Measurements from ENCODE around the gene NAA50. TPM values are rescaled to one million over a fixed set of nuclear protein-coding genes. Genes with fewer than 3 reads are reported as not detected.
A peak's percentile ranks its signal among the peaks of the same experiment; 100 is the strongest.

Gene NAA50
- total and polyA plus RNA-seq, 4 donors: 30.6 to 75.7 (median 52.8) TPM

GRCh38 chr3:113747283-113748046 lies 1.4 kb upstream of the NAA50 start:
- Histone ChIP-seq H3K4me3 (ENCODE audit: low read length in 2 of 2) (peak overlapping the region; percentile 78 to 98), H3K4me1 (ENCODE audit: control insufficient read depth in 1 of 2, insufficient read depth in 2 of 2, low read length in 2 of 2) (peaks cover 1 to 4% of the 10 kb centered on the region in 2 donors), H3K36me3 (ENCODE audit: control insufficient read depth in 1 of 2, insufficient read depth in 2 of 2, low read length in 1 of 2) (no peaks in the 10 kb centered on the region), H3K27me3 (ENCODE audit: control insufficient read depth in 1 of 2, insufficient read depth in 2 of 2, low read length in 1 of 2) (no peaks in the 10 kb centered on the region), H3K27ac (ENCODE audit: low read depth in 1 of 2, low read length in 2 of 2) (peak overlapping the region; percentile 31 to 78), H3K9me3 (ENCODE audit: control insufficient read depth, low read length) (no peaks in the 10 kb centered on the region)
- intact Hi-C loops (cut with DNase I): loop anchor here (5.0 to 10.0 kb wide), 4 partner anchors 35 to 400 kb away; partner anchors contain the start of genes CCDC191 (in 1 of the 2), QTRT2 (in 1 of the 2) and SPICE1 (in 1 of the 2)
- DNase-seq: no peak
- peak; percentile 16 for ATAC-seq (ENCODE audit: low FRiP score)
- WGBS, 2 donors: 2 to 3% methylated on average over 18 of the region's 18 CpGs

DNA sequence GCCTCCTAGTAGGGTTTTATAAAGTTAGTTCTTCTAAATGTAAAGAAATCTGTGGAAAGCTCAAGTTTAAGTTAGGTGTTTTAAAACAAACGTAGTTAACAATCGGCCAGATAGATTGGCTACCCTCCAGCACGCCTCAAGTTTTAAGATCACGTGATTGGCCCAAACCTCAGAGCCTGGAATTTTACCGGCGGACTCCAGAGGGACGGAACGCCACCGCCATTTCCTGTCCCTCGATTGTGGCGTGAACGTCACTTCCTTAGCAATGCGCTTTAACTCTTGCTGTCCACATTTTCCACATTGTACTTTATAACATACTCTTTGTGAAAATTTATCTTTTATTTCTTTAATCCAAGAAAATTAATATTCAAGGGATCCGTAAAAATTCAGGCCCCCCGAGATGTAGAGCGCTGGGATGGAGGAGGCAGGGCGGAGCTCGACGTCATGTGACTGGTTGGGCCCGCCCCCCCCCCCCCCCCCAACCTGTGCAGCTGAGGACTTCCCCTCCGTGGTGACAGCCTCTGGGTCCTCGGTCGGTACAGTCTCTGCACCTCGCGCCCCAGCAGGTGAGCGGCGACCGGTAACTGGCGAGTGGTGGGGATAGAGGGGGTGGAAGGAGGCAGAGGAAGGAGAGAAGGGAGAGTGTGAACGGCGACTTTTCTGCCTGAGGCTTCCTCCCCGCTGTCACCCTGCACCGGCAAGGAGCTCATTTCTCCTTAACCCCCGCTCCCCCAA lies 666 bp upstream of the NAA50 start, which contains the start of gene ATP6V1A:
ATP6V1A (plus strand) TSS at position 488 of the 735 bp plus-strand sequence. CDS start 31,719 bp downstream, outside the sequence.
- Histone ChIP-seq H3K36me3 (ENCODE audit: control insufficient read depth in 1 of 2, insufficient read depth in 2 of 2, low read length in 1 of 2) (no peaks in the 10 kb centered on the region), H3K4me3 (ENCODE audit: low read length in 2 of 2) (peak within 1 kb of the TSS; percentile 78 to 98), H3K27me3 (ENCODE audit: control insufficient read depth in 1 of 2, insufficient read depth in 2 of 2, low read length in 1 of 2) (no peaks in the 10 kb centered on the region), H3K9me3 (ENCODE audit: control insufficient read depth, low read length) (no peaks in the 10 kb centered on the region), H3K4me1 (ENCODE audit: control insufficient read depth in 1 of 2, insufficient read depth in 2 of 2, low read length in 2 of 2) (peaks cover 3 to 4% of the 10 kb centered on the region in 2 donors), H3K27ac (ENCODE audit: low read depth in 1 of 2, low read length in 2 of 2) (peak within 1 kb of the TSS; percentile 80 to 94)
- WGBS, 2 donors: 0 to 1% methylated on average over 33 to 34 of the region's 34 CpGs
- ATAC-seq (ENCODE audit: low FRiP score): peak; percentile 91
- intact Hi-C loops (cut with DNase I): loop anchor here (1.0 to 10.0 kb wide), 5 partner anchors 36 to 401 kb away; partner anchors contain the start of genes CCDC191 (in 1 of the 2), QTRT2 (in 1 of the 2), SPICE1 (in 1 of the 2) and USF3 (in 1 of the 2)
- DNase-seq: peak; percentile 92 to 93

DNA sequence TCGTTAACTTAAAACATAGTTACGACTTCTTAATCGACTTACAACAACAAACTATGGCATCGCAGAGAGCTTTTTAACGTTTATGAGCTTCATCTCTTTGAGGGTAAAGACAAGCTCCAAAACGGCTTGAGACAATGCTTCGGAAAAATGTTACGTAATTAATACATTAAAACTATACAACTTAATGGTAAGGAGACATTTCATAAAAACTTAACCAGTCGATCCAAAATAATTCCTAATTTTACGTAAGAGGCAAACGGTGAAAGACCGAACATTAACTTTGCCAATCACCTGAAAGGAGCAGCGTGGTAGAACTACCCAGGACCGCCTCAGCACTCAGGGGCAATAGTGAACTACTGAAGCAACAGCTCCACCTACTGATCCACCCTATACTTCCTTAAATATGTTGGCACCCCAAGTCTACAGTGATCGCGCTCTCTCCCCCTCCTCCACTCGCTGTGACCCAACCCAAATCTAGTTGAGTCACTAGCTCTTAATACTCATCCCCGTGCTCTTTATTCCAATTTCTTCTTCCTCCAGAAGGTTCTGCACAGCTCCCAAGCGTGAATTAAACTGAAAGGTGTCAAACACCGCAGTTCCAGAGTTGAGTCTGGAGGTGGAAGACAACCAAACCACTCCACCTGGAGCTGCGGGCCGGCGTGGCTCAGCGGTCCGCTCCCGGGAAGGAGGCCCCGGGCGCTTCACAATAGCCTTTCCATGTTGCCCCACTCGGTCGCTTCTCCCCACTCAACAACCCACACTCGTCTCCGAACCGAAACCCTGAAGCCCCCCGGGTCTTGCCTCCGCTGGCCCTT lies 901 bp downstream of the NAA50 start:
- no peaks in the 10 kb centered on the region for H3K36me3 ChIP-seq (ENCODE audit: control insufficient read depth in 1 of 2, insufficient read depth in 2 of 2, low read length in 1 of 2)
- ATAC-seq (ENCODE audit: low FRiP score) (peak; percentile 85), DNase-seq (peak; percentile 69 to 78)
- 1% methylated on average over 35 of the region's 35 CpGs for WGBS, 2 donors
- H3K4me1 ChIP-seq (ENCODE audit: control insufficient read depth in 1 of 2, insufficient read depth in 2 of 2, low read length in 2 of 2): peaks cover 3 to 4% of the 10 kb centered on the region in 2 donors
- intact Hi-C loops (cut with DNase I): loop anchor here (5.0 to 10.0 kb wide), 4 partner anchors 37 to 402 kb away; partner anchors contain the start of genes CCDC191 (in 1 of the 2), QTRT2 (in 1 of the 2) and SPICE1 (in 1 of the 2)
- no peaks in the 10 kb centered on the region for H3K9me3 ChIP-seq (ENCODE audit: control insufficient read depth, low read length)
- no peaks in the 10 kb centered on the region for H3K27me3 ChIP-seq (ENCODE audit: control insufficient read depth in 1 of 2, insufficient read depth in 2 of 2, low read length in 1 of 2)
- H3K4me3 ChIP-seq (ENCODE audit: low read length in 2 of 2): peak overlapping the region; percentile 52 to 70
- H3K27ac ChIP-seq (ENCODE audit: low read depth in 1 of 2, low read length in 2 of 2): peak overlapping the region; percentile 20 to 94

- WGBS, 2 donors: 64 to 66% methylated on average over 7 of the region's 7 CpGs
- Histone ChIP-seq H3K27ac (ENCODE audit: low read depth in 1 of 2, low read length in 2 of 2) (no peak overlapping the region), H3K4me3 (ENCODE audit: low read length in 2 of 2) (no peak overlapping the region), H3K9me3 (ENCODE audit: control insufficient read depth, low read length) (no peaks in the 10 kb centered on the region), H3K4me1 (ENCODE audit: control insufficient read depth in 1 of 2, insufficient read depth in 2 of 2, low read length in 2 of 2) (peaks cover 3 to 4% of the 10 kb centered on the region in 2 donors), H3K36me3 (ENCODE audit: control insufficient read depth in 1 of 2, insufficient read depth in 2 of 2, low read length in 1 of 2) (no peaks in the 10 kb centered on the region), H3K27me3 (ENCODE audit: control insufficient read depth in 1 of 2, insufficient read depth in 2 of 2, low read length in 1 of 2) (no peaks in the 10 kb centered on the region)
- ATAC-seq (ENCODE audit: low FRiP score): no peak
- DNase-seq: no peak
- intact Hi-C loops (cut with DNase I): loop anchor here in 1 of 2 donors (10.0 kb wide), 1 partner anchor 228 kb away; the partner anchor contains the start of gene SPICE1
Observed at GRCh38 chr3:113743006-113743630, 2.9 kb downstream of the NAA50 start.

DNA sequence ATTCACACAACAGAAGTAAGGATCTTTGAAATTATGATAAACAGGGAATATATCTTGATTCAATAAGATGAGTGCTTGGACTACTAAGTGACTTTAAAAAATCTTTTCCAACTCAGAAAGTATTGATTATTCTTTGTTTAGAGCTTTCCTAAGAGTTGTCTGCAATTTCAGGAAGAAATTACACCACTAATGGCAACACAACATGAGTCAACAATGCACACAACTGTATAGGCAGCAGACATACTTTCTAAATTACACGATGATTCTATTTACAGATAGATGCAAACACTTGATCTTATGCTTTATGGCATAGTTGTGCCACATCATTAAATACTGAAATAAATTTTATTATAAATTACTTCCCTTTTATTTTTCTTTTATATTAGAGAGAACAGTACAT lies 4.4 kb downstream of the NAA50 start:
- peaks cover 0 to 3% of the 10 kb centered on the region in 2 donors for H3K4me1 ChIP-seq (ENCODE audit: control insufficient read depth in 1 of 2, insufficient read depth in 2 of 2, low read length in 2 of 2)
- DNase-seq: no peak
- no peak overlapping the region for H3K4me3 ChIP-seq (ENCODE audit: low read length in 2 of 2)
- WGBS, 2 donors: 85 to 86% methylated on average over 1 of the region's 1 CpG
- intact Hi-C loops (cut with DNase I): loop anchor here in 1 of 2 donors (10.0 kb wide), 1 partner anchor 227 kb away; the partner anchor contains the start of gene SPICE1
- no peaks in the 10 kb centered on the region for H3K36me3 ChIP-seq (ENCODE audit: control insufficient read depth in 1 of 2, insufficient read depth in 2 of 2, low read length in 1 of 2)
- ATAC-seq (ENCODE audit: low FRiP score): no peak
- H3K9me3 ChIP-seq (ENCODE audit: control insufficient read depth, low read length): no peaks in the 10 kb centered on the region
- H3K27ac ChIP-seq (ENCODE audit: low read depth in 1 of 2, low read length in 2 of 2): no peak overlapping the region
- no peaks in the 10 kb centered on the region for H3K27me3 ChIP-seq (ENCODE audit: control insufficient read depth in 1 of 2, insufficient read depth in 2 of 2, low read length in 1 of 2)

DNA sequence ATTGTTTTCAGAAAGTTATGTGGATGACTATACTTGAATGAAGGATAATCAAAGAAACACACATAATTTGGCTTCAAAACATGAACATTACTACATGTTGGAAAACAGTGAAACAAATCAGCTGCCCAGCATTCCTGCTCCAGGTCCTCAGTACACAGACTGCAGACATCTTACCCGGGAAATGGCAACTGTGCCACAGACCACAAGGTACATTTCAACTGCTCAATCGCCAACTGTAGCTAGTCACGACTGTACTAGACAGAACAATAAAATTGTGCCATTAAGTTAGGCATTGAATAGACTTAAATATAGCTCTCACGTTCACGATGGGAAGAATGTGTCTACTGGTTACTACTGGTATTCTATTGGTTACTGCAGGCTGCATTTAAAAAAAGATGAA lies 5.0 kb downstream of the NAA50 start:
- intact Hi-C loops (cut with DNase I): loop anchor here in 1 of 2 donors (10.0 kb wide), 1 partner anchor 226 kb away; the partner anchor contains the start of gene SPICE1
- H3K27ac ChIP-seq (ENCODE audit: low read depth in 1 of 2, low read length in 2 of 2): no peak overlapping the region
- no peaks in the 10 kb centered on the region for H3K27me3 ChIP-seq (ENCODE audit: control insufficient read depth in 1 of 2, insufficient read depth in 2 of 2, low read length in 1 of 2)
- H3K9me3 ChIP-seq (ENCODE audit: control insufficient read depth, low read length): no peaks in the 10 kb centered on the region
- WGBS, 2 donors: 51 to 63% methylated on average over 5 of the region's 5 CpGs
- no peak overlapping the region for H3K4me3 ChIP-seq (ENCODE audit: low read length in 2 of 2)
- ATAC-seq (ENCODE audit: low FRiP score) (no peak), DNase-seq (no peak)
- H3K36me3 ChIP-seq (ENCODE audit: control insufficient read depth in 1 of 2, insufficient read depth in 2 of 2, low read length in 1 of 2): no peaks in the 10 kb centered on the region
- H3K4me1 ChIP-seq (ENCODE audit: control insufficient read depth in 1 of 2, insufficient read depth in 2 of 2, low read length in 2 of 2): peaks cover 0 to 3% of the 10 kb centered on the region in 2 donors

DNA sequence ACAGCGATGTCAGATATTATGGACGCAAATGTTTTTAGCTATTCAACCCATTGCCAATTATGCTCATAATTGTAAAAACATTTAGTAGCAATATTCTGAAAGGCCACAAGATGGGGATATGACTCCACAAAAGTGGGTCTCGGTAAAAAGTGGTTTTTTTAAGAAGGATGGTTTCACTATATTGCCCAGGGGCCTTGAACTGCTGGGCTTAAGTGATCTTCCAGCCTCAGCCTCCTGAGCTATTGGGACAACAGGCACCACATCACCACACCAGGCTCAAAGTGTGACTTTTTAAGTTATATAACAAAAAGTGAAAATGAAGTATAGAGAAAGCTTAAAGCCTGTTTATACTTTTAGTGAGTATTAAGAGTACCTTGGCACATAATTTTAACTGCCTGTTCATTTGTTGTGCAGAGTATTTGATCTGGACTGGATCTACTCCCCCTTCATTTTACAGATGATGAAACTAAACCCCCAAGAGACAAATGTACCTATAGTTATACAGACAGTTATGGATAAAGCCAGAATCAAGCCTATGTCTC lies 9.4 kb downstream of the NAA50 start:
- H3K36me3 ChIP-seq (ENCODE audit: control insufficient read depth in 1 of 2, insufficient read depth in 2 of 2, low read length in 1 of 2): no peaks in the 10 kb centered on the region
- H3K4me1 ChIP-seq (ENCODE audit: control insufficient read depth in 1 of 2, insufficient read depth in 2 of 2, low read length in 2 of 2): no peaks in the 10 kb centered on the region
- ATAC-seq (ENCODE audit: low FRiP score) (peak; percentile 89), DNase-seq (no peak)
- WGBS, 2 donors: 1 to 3% methylated on average over 3 of the region's 3 CpGs
- intact Hi-C loops (cut with DNase I): loop anchor here (2.0 to 10.0 kb wide), 3 partner anchors 101 to 178 kb away; partner anchors contain the start of gene GRAMD1C (in 2 of the 2)
- H3K27ac ChIP-seq (ENCODE audit: low read depth in 1 of 2, low read length in 2 of 2): no peak overlapping the region
- no peaks in the 10 kb centered on the region for H3K27me3 ChIP-seq (ENCODE audit: control insufficient read depth in 1 of 2, insufficient read depth in 2 of 2, low read length in 1 of 2)
- no peak overlapping the region for H3K4me3 ChIP-seq (ENCODE audit: low read length in 2 of 2)
- no peaks in the 10 kb centered on the region for H3K9me3 ChIP-seq (ENCODE audit: control insufficient read depth, low read length)

Measured in aorta (tissue), 5 donors.